Measurements from ENCODE around the gene EGLN1.

- TF ChIP-seq CTCF (IDR thresholded peaks at IDR 0.05) (no peak), POLR2AphosphoS5 (IDR thresholded peaks at IDR 0.05) (no peak), POLR2A (IDR thresholded peaks at IDR 0.05) (no peak), EP300 (IDR thresholded peaks at IDR 0.05) (no peak)
Measured at GRCh38 chr1:231354330-231355020, 67.6 kb downstream of the EGLN1 start.

All from gastroesophageal sphincter (tissue), 3 donors.